Measurements from ENCODE around the gene TIAM2.
"Not testable (repeated sequence)": the region's sequence is repeated elsewhere in the genome, so short reads cannot be mapped to it uniquely, and the experiment has no call there.

The TIAM2 gene

GRCh38 chr6:155212106-155212505 is 217.0 kb downstream of the TIAM2 start:
- no peak for TF ChIP-seq GATA1 (IDR thresholded peaks at IDR 0.05; ENCODE audit: low read depth, low read length)
- TF ChIP-seq POLR2A (IDR thresholded peaks at IDR 0.05; ENCODE audit: low read length) = no peak
- DNase-seq = no peak

- TF ChIP-seq GATA1 (IDR thresholded peaks at IDR 0.05; ENCODE audit: low read depth, low read length) (no peak), POLR2A (IDR thresholded peaks at IDR 0.05; ENCODE audit: low read length) (no peak)
- no peak for DNase-seq
These were observed 217.7 kb downstream of the TIAM2 start for GRCh38 chr6:155212616-155213380.

GRCh38 chr6:155213611-155214372 is 218.7 kb downstream of the TIAM2 start:
- TF ChIP-seq GATA1 (IDR thresholded peaks at IDR 0.05; ENCODE audit: low read depth, low read length) (no peak), POLR2A (IDR thresholded peaks at IDR 0.05; ENCODE audit: low read length) (no peak)

GRCh38 chr6:155215906-155216305 is 220.8 kb downstream of the TIAM2 start:
- no peak for TF ChIP-seq GATA1 (IDR thresholded peaks at IDR 0.05; ENCODE audit: low read depth, low read length)
- no peak for DNase-seq

More at GRCh38 chr6:155213611-155214372, 218.7 kb downstream of the TIAM2 start:
- DNase-seq = no peak

- no peak for DNase-seq
- TF ChIP-seq GATA1 (IDR thresholded peaks at IDR 0.05; ENCODE audit: low read depth, low read length) (no peak), POLR2A (IDR thresholded peaks at IDR 0.05; ENCODE audit: low read length) (no peak)
These were observed 221.4 kb downstream of the TIAM2 start for GRCh38 chr6:155216312-155217046.

GRCh38 chr6:155218711-155219110 is 223.6 kb downstream of the TIAM2 start:
- not testable (repeated sequence) for DNase-seq

GRCh38 chr6:155219299-155219698 is 224.2 kb downstream of the TIAM2 start:
- DNase-seq = no peak
- TF ChIP-seq POLR2A (IDR thresholded peaks at IDR 0.05; ENCODE audit: low read length) (no peak), GATA1 (IDR thresholded peaks at IDR 0.05; ENCODE audit: low read depth, low read length) (no peak)

- TF ChIP-seq GATA1 (IDR thresholded peaks at IDR 0.05; ENCODE audit: low read depth, low read length) = no peak
- no peak for TF ChIP-seq POLR2A (IDR thresholded peaks at IDR 0.05; ENCODE audit: low read length)
- no peak for DNase-seq
These were observed 224.8 kb downstream of the TIAM2 start for GRCh38 chr6:155219858-155220301.

GRCh38 chr6:155221086-155221485 is 226.0 kb downstream of the TIAM2 start:
- no peak for TF ChIP-seq GATA1 (IDR thresholded peaks at IDR 0.05; ENCODE audit: low read depth, low read length)
- no peak for TF ChIP-seq POLR2A (IDR thresholded peaks at IDR 0.05; ENCODE audit: low read length)
- no peak for DNase-seq

GRCh38 chr6:155222506-155222905 is 227.4 kb downstream of the TIAM2 start:
- TF ChIP-seq GATA1 (IDR thresholded peaks at IDR 0.05; ENCODE audit: low read depth, low read length) (no peak), POLR2A (IDR thresholded peaks at IDR 0.05; ENCODE audit: low read length) (no peak)
- no peak for DNase-seq

- no peak for DNase-seq
These were observed 228.7 kb downstream of the TIAM2 start for GRCh38 chr6:155223646-155224451.

GRCh38 chr6:155224618-155225017 is 229.5 kb downstream of the TIAM2 start:
- no peak for DNase-seq
- TF ChIP-seq GATA1 (IDR thresholded peaks at IDR 0.05; ENCODE audit: low read depth, low read length) = no peak
- TF ChIP-seq POLR2A (IDR thresholded peaks at IDR 0.05; ENCODE audit: low read length) = no peak

More at GRCh38 chr6:155223646-155224451, 228.7 kb downstream of the TIAM2 start:
- TF ChIP-seq POLR2A (IDR thresholded peaks at IDR 0.05; ENCODE audit: low read length) (no peak), GATA1 (IDR thresholded peaks at IDR 0.05; ENCODE audit: low read depth, low read length) (no peak)

GRCh38 chr6:155227046-155227445 is 231.9 kb downstream of the TIAM2 start:
- no peak for DNase-seq
- TF ChIP-seq POLR2A (IDR thresholded peaks at IDR 0.05; ENCODE audit: low read length) = no peak
- TF ChIP-seq GATA1 (IDR thresholded peaks at IDR 0.05; ENCODE audit: low read depth, low read length) = no peak

All from erythroblast (primary cell).